H1 (cell line): Measurements from ENCODE around the gene IREB2.

Experiments
- CBX8 ChIP-seq: fragments of 300-800, 300-1000 bp; sonication (generic); IDR thresholded peaks from 2 replicates; pipeline ENCODE4 v1.7.1; 2016; ENCODE audit warnings: low read depth, low read length, borderline replicate concordance
- CREB1 ChIP-seq: IDR thresholded peaks from 2 replicates; pipeline ENCODE4 v1.6.1; 2012; ENCODE audit warnings: inconsistent platforms
- EP300 ChIP-seq, 2 experiments: IDR thresholded peaks; 1 replicate in 1 of 2; 2 replicates in 1 of 2; pipeline ENCODE4 v1.6.1; 2011 to 2012; ENCODE audit warnings: low read depth in 2 of 2, low read length in 2 of 2, mild to moderate bottlenecking in 2 of 2, borderline replicate concordance in 1 of 2, inconsistent platforms in 1 of 2, moderate library complexity in 1 of 2
- EZH2 ChIP-seq: fragments of 200-600 bp; sonication (generic); IDR thresholded peaks from 2 replicates; pipeline ENCODE4 v1.7.1; 2012; ENCODE audit warnings: low read depth, mild to moderate bottlenecking, moderate library complexity, low read length, inconsistent platforms; ENCODE audit not compliant: severe bottlenecking
- FOSL1 ChIP-seq: IDR thresholded peaks from 2 replicates; pipeline ENCODE4 v1.6.1; 2011; ENCODE audit warnings: mild to moderate bottlenecking, low read depth, low read length, moderate library complexity; ENCODE audit not compliant: insufficient read depth
- GTF2F1 ChIP-seq: IDR thresholded peaks from 2 replicates; pipeline ENCODE4 v1.6.1; 2012; ENCODE audit warnings: low read depth, low read length, improper control_type of control experiment, borderline replicate concordance
- HDAC6 ChIP-seq: IDR thresholded peaks from one replicate; pipeline ENCODE4 v1.7.1; 2012; ENCODE audit warnings: low read depth, mild to moderate bottlenecking, inconsistent platforms, low read length, moderate library complexity
- KDM5A ChIP-seq: fragments of 200-600 bp; IDR thresholded peaks from 2 replicates; pipeline ENCODE4 v1.7.1; 2012; ENCODE audit warnings: mild to moderate bottlenecking, low read length, inconsistent platforms, mixed read lengths
- POLR2AphosphoS5 ChIP-seq: IDR thresholded peaks from 2 replicates; pipeline ENCODE4 v1.6.1; 2011; ENCODE audit warnings: low read depth, low read length
- SP1 ChIP-seq: IDR thresholded peaks from 2 replicates; pipeline ENCODE4 v1.6.1; 2011; ENCODE audit warnings: low read depth, low read length
- YY1 ChIP-seq: IDR thresholded peaks from 2 replicates; pipeline ENCODE4 v1.6.1; 2011; ENCODE audit warnings: low read depth, mild to moderate bottlenecking, low read length
- TF ChIP-seq, protein P1 (sequence below), 3 experiments: IDR thresholded peaks; 1 replicate in 2 of 3; 2 replicates in 1 of 3; pipeline versions ENCODE4 v1.5.1 to v1.6.1; 2011; ENCODE audit warnings: low read length in 3 of 3, mild to moderate bottlenecking in 3 of 3, inconsistent platforms in 2 of 3, low read depth in 1 of 3, moderate library complexity in 1 of 3; ENCODE audit not compliant: insufficient read depth in 1 of 3; ENCODE audit errors: control extremely low read depth in 1 of 3

DNA sequence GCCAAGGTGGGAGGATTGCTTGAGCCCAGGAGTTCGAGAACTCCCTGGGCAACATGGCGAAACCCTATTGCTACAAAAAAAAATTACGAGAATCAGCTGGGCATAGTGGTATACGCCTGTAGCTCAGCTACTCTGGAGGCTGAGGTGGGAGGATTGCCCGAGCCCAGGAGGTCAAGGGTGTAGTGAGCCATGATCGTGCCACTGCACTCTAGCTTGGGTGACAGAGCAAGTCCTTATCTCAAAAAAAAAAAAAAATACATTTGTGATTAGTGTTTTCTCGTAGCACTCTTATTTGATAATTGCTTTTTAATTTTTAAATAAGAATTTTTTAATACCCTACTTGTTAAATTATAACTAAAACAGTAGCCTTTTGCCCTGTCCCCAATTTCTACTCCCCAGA is 18.4 kb downstream of the IREB2 start:
- TF ChIP-seq, protein P1, sequence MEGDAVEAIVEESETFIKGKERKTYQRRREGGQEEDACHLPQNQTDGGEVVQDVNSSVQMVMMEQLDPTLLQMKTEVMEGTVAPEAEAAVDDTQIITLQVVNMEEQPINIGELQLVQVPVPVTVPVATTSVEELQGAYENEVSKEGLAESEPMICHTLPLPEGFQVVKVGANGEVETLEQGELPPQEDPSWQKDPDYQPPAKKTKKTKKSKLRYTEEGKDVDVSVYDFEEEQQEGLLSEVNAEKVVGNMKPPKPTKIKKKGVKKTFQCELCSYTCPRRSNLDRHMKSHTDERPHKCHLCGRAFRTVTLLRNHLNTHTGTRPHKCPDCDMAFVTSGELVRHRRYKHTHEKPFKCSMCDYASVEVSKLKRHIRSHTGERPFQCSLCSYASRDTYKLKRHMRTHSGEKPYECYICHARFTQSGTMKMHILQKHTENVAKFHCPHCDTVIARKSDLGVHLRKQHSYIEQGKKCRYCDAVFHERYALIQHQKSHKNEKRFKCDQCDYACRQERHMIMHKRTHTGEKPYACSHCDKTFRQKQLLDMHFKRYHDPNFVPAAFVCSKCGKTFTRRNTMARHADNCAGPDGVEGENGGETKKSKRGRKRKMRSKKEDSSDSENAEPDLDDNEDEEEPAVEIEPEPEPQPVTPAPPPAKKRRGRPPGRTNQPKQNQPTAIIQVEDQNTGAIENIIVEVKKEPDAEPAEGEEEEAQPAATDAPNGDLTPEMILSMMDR (IDR thresholded peaks at IDR 0.05; ENCODE audit: control extremely low read depth in 1 of 3, insufficient read depth in 1 of 3, low read depth in 1 of 3, low read length in 3 of 3) = no peak
- TF ChIP-seq CBX8 (no peak), FOSL1 (no peak), HDAC6 (no peak), EP300 (IDR thresholded peaks at IDR 0.05; ENCODE audit: borderline replicate concordance in 1 of 2, low read depth in 2 of 2, low read length in 2 of 2) (no peak), GTF2F1 (no peak), SP1 (no peak), YY1 (no peak), EZH2 (no peak), CREB1 (no peak), POLR2AphosphoS5 (no peak), KDM5A (no peak)
